ENCODE results near the gene NFX1. TPM values are rescaled to one million over a fixed set of nuclear protein-coding genes. Genes with fewer than 3 reads are reported as not detected.
"Not testable (repeated sequence)": the region's sequence is repeated elsewhere in the genome, so short reads cannot be mapped to it uniquely, and the experiment has no call there.

The NFX1 gene
- total RNA-seq, 1 donor from 2014 or later = 33.2 TPM

DNA sequence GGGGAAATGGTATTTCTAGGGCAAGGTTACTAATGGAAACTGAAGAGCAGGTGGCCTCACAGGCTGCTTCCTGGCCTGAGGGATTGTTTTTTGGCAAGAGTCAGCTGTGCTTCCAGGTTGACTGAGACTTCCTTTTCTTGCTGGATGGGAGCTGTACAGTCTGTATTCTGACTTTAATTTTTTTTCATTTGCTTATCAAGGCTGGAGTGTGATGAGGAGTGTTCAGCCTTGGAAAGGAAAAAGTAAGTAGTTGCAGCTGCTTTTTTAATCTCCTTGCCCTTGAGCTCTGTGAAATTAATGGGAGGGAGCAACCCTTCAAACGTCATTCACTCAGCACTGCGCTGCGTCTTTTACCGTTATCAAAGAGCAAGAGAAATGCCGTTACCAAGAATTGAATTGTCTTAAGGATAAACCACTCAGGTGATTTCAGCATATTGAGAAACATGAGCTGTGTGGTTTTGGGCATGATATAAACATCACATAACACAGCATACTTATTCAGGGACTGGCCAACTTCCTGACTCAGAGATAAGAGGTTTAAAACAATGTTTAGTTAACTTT, 64.4 kb downstream of the NFX1 start:
- no peak for TF ChIP-seq CTCF (conservative IDR thresholded peaks at IDR 0.05)
- Mint-ChIP-seq H3K4me3 (no peak overlapping the region), H3K27ac (ENCODE audit: unreplicated experiment) (no peak overlapping the region), H3K27me3 (ENCODE audit: low read depth) (no peaks in the 10 kb centered on the region), H3K9me3 (no peaks in the 10 kb centered on the region), H3K36me3 (ENCODE audit: low read depth) (peaks cover 4% of the 10 kb centered on the region), H3K4me1 (no peaks in the 10 kb centered on the region)
- no peak for DNase-seq (ENCODE audit: low read depth, low spot score)

- DNase-seq (ENCODE audit: low read depth, low spot score) = no peak
These were observed 65.6 kb downstream of the NFX1 start for GRCh38 chr9:33355933-33356332.

DNA sequence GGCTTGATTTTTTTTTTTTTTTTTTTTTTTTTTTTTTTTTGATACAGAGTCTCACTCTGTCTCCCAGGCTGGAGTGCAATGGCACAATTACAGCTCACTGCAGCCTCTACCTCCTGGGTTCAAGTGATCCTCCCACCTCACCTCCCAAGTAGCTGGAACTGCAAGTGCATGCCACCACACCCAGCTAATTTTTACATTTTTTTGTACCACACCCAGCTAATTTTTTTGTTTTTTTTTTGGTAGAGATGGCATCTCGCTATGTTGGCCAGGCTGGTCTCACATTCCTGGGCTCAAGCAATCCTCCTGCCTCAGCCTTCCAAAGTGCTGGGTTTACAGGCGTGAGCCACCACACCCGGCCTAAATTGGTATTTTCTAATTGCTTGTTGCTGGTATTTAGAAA, 68.3 kb downstream of the NFX1 start:
- H3K4me3 Mint-ChIP-seq; DNase-seq (ENCODE audit: low read depth, low spot score); H3K4me1 Mint-ChIP-seq; H3K27me3 Mint-ChIP-seq (ENCODE audit: low read depth); H3K27ac Mint-ChIP-seq (ENCODE audit: unreplicated experiment); H3K36me3 Mint-ChIP-seq (ENCODE audit: low read depth); H3K9me3 Mint-ChIP-seq: not testable (repeated sequence)

More at GRCh38 chr9:33355933-33356332, 65.6 kb downstream of the NFX1 start:
- Mint-ChIP-seq H3K27me3 (ENCODE audit: low read depth) (no peaks in the 10 kb centered on the region), H3K36me3 (ENCODE audit: low read depth) (peaks cover 4% of the 10 kb centered on the region), H3K4me3 (no peak overlapping the region), H3K27ac (ENCODE audit: unreplicated experiment) (no peak overlapping the region), H3K9me3 (no peaks in the 10 kb centered on the region), H3K4me1 (no peaks in the 10 kb centered on the region)
- TF ChIP-seq CTCF (conservative IDR thresholded peaks at IDR 0.05) = no peak

DNA sequence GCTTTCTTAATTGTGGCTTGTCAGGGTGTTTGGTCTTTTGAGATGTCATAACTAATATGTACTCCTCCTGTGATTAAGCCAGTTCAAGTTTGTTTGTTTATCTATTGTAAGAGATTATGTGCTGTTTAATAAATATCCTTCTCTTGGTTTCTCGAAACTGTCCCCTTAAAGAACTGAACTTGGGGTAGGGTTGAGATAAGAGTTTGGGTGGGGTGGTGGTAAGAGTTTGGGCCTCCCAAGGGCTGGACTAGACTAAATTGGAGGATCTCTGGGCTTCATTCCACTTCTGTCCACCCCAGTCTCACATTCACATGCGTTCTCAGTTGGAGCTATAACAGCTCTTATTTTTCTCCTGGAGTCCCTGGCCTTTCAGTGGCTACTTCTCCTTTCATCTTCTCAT, 73.8 kb downstream of the NFX1 start:
- H3K4me1 Mint-ChIP-seq = no peaks in the 10 kb centered on the region
- no peaks in the 10 kb centered on the region for H3K9me3 Mint-ChIP-seq
- H3K27me3 Mint-ChIP-seq (ENCODE audit: low read depth) = no peaks in the 10 kb centered on the region
- peak overlapping the region; percentile 1 for H3K27ac Mint-ChIP-seq (ENCODE audit: unreplicated experiment)
- TF ChIP-seq CTCF (conservative IDR thresholded peaks at IDR 0.05) = no peak
- H3K36me3 Mint-ChIP-seq (ENCODE audit: low read depth) = peaks cover 2% of the 10 kb centered on the region
- no peak overlapping the region for H3K4me3 Mint-ChIP-seq
- no peak for DNase-seq (ENCODE audit: low read depth, low spot score)

- H3K4me3 Mint-ChIP-seq; H3K27ac Mint-ChIP-seq (ENCODE audit: unreplicated experiment); H3K4me1 Mint-ChIP-seq; H3K27me3 Mint-ChIP-seq (ENCODE audit: low read depth); DNase-seq (ENCODE audit: low read depth, low spot score); H3K9me3 Mint-ChIP-seq; H3K36me3 Mint-ChIP-seq (ENCODE audit: low read depth): not testable (repeated sequence)
These were observed 74.5 kb downstream of the NFX1 start for GRCh38 chr9:33364814-33365213.

- no peaks in the 10 kb centered on the region for H3K4me1 Mint-ChIP-seq
- no peaks in the 10 kb centered on the region for H3K9me3 Mint-ChIP-seq
- DNase-seq (ENCODE audit: low read depth, low spot score) = no peak
- no peak overlapping the region for H3K4me3 Mint-ChIP-seq
- no peaks in the 10 kb centered on the region for H3K27me3 Mint-ChIP-seq (ENCODE audit: low read depth)
- peaks cover 2% of the 10 kb centered on the region for H3K36me3 Mint-ChIP-seq (ENCODE audit: low read depth)
- H3K27ac Mint-ChIP-seq (ENCODE audit: unreplicated experiment) = no peak overlapping the region
- TF ChIP-seq CTCF (conservative IDR thresholded peaks at IDR 0.05) = no peak
These were observed 76.7 kb downstream of the NFX1 start for GRCh38 chr9:33366979-33367480.
